Measurements from ENCODE around the gene RABGAP1L. TPM values are rescaled to one million over a fixed set of nuclear protein-coding genes. Genes with fewer than 3 reads are reported as not detected.
A peak's percentile ranks its signal among the peaks of the same experiment; 100 is the strongest.

The RABGAP1L gene
- total and polyA plus RNA-seq, 4 donors = 4.8 to 53.5 (median 18.8) TPM

DNA sequence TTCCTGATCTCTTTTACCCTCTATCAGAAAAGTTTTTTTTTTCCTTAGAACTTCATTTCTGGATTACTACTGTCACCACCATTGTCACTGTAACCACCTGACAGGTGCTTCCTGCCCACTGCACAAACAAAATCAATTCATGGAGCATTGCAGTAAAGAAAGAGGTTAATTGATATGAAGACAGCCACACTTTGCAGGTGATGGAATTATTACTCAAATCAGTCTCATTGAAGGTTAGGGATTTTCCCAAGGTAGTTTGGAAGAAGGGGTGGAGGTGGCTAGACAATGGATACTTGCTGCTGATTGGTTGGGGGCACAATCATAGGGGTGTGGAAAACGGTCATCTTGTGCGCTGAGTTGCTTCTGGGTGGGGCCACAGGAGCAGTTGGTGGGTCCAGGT is 609.6 kb downstream of the RABGAP1L start:
- TF ChIP-seq FOXA1 (IDR thresholded peaks at IDR 0.05) = no peak
- TF ChIP-seq, protein P1, sequence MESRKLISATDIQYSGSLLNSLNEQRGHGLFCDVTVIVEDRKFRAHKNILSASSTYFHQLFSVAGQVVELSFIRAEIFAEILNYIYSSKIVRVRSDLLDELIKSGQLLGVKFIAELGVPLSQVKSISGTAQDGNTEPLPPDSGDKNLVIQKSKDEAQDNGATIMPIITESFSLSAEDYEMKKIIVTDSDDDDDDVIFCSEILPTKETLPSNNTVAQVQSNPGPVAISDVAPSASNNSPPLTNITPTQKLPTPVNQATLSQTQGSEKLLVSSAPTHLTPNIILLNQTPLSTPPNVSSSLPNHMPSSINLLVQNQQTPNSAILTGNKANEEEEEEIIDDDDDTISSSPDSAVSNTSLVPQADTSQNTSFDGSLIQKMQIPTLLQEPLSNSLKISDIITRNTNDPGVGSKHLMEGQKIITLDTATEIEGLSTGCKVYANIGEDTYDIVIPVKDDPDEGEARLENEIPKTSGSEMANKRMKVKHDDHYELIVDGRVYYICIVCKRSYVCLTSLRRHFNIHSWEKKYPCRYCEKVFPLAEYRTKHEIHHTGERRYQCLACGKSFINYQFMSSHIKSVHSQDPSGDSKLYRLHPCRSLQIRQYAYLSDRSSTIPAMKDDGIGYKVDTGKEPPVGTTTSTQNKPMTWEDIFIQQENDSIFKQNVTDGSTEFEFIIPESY (IDR thresholded peaks at IDR 0.05) = no peak
- no peak for DNase-seq (ENCODE audit: low spot score)
- 83% methylated on average over 2 of the region's 2 CpGs for WGBS
- no peaks in the 10 kb centered on the region for H3K27me3 ChIP-seq (ENCODE audit: control insufficient read depth in 4 of 4, insufficient read depth in 4 of 4, low read length in 3 of 4)
- H3K4me1 ChIP-seq (ENCODE audit: control insufficient read depth in 4 of 4, insufficient read depth in 4 of 4, low read length in 3 of 4) = peaks cover 4 to 30% (median 14%) of the 10 kb centered on the region in 4 donors
- no peaks in the 10 kb centered on the region for H3K36me3 ChIP-seq (ENCODE audit: control insufficient read depth in 4 of 4, insufficient read depth in 3 of 4, low read depth in 1 of 4, low read length in 3 of 4)
- no peak overlapping the region for H3K27ac ChIP-seq (ENCODE audit: low read depth in 1 of 2, low read length in 2 of 2)
- H3K9ac ChIP-seq (ENCODE audit: low read depth in 1 of 2, low read length in 2 of 2) = no peak overlapping the region
- H3K4me3 ChIP-seq (ENCODE audit: low read depth in 1 of 3, low read length in 3 of 3) = no peak overlapping the region
- H3K9me3 ChIP-seq (ENCODE audit: control insufficient read depth in 4 of 4, low read length in 3 of 4) = no peaks in the 10 kb centered on the region

DNA sequence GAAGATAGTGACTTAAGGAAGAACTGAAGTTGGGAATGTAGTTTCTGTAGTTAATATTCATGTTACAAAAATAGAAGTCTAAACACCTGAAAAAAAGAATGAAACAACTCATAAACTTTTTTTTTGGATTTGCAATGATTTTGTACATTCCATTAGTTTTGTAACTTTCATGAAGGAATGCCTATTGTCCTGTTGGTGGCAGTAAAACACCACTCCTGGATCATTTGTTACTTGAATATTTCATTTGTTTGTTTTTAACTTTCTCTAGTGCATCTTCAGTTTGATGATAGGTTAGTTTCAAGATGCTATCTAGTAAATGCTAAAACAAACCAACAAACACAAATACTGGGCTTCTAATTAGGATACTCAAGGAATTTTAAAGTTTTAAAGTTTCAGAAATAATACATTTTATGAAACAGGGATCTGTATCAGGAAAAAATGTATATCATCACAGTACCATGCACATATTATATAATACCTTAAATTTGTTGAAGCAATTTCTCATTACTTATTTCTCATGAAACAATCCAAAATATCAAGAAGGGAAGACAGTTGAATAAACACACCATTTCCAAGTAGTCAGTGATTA is 610.7 kb downstream of the RABGAP1L start:
- H3K9me3 ChIP-seq (ENCODE audit: control insufficient read depth in 4 of 4, low read length in 3 of 4) = no peaks in the 10 kb centered on the region
- peaks cover 4 to 30% (median 14%) of the 10 kb centered on the region in 4 donors for H3K4me1 ChIP-seq (ENCODE audit: control insufficient read depth in 4 of 4, insufficient read depth in 4 of 4, low read length in 3 of 4)
- no peak for DNase-seq (ENCODE audit: low spot score)
- no peak overlapping the region for H3K27ac ChIP-seq (ENCODE audit: low read depth in 1 of 2, low read length in 2 of 2)
- no peak for TF ChIP-seq FOXA2 (IDR thresholded peaks at IDR 0.05)
- TF ChIP-seq, protein P2, sequence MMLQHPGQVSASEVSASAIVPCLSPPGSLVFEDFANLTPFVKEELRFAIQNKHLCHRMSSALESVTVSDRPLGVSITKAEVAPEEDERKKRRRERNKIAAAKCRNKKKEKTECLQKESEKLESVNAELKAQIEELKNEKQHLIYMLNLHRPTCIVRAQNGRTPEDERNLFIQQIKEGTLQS (IDR thresholded peaks at IDR 0.05) = no peak
- no peak for TF ChIP-seq FOXA1 (IDR thresholded peaks at IDR 0.05)
- no peak for TF ChIP-seq NR2F2 (IDR thresholded peaks at IDR 0.05)
- TF ChIP-seq RXRA (IDR thresholded peaks at IDR 0.05) = no peak
- TF ChIP-seq, protein P3, sequence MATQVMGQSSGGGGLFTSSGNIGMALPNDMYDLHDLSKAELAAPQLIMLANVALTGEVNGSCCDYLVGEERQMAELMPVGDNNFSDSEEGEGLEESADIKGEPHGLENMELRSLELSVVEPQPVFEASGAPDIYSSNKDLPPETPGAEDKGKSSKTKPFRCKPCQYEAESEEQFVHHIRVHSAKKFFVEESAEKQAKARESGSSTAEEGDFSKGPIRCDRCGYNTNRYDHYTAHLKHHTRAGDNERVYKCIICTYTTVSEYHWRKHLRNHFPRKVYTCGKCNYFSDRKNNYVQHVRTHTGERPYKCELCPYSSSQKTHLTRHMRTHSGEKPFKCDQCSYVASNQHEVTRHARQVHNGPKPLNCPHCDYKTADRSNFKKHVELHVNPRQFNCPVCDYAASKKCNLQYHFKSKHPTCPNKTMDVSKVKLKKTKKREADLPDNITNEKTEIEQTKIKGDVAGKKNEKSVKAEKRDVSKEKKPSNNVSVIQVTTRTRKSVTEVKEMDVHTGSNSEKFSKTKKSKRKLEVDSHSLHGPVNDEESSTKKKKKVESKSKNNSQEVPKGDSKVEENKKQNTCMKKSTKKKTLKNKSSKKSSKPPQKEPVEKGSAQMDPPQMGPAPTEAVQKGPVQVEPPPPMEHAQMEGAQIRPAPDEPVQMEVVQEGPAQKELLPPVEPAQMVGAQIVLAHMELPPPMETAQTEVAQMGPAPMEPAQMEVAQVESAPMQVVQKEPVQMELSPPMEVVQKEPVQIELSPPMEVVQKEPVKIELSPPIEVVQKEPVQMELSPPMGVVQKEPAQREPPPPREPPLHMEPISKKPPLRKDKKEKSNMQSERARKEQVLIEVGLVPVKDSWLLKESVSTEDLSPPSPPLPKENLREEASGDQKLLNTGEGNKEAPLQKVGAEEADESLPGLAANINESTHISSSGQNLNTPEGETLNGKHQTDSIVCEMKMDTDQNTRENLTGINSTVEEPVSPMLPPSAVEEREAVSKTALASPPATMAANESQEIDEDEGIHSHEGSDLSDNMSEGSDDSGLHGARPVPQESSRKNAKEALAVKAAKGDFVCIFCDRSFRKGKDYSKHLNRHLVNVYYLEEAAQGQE (IDR thresholded peaks at IDR 0.05) = no peak
- TF ChIP-seq, protein P4, sequence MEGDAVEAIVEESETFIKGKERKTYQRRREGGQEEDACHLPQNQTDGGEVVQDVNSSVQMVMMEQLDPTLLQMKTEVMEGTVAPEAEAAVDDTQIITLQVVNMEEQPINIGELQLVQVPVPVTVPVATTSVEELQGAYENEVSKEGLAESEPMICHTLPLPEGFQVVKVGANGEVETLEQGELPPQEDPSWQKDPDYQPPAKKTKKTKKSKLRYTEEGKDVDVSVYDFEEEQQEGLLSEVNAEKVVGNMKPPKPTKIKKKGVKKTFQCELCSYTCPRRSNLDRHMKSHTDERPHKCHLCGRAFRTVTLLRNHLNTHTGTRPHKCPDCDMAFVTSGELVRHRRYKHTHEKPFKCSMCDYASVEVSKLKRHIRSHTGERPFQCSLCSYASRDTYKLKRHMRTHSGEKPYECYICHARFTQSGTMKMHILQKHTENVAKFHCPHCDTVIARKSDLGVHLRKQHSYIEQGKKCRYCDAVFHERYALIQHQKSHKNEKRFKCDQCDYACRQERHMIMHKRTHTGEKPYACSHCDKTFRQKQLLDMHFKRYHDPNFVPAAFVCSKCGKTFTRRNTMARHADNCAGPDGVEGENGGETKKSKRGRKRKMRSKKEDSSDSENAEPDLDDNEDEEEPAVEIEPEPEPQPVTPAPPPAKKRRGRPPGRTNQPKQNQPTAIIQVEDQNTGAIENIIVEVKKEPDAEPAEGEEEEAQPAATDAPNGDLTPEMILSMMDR (IDR thresholded peaks at IDR 0.05; ENCODE audit: low read depth, low read length, missing input control) = peak; percentile 83
- peak; percentile 93 for TF ChIP-seq RAD21 (IDR thresholded peaks at IDR 0.05)
- no peak for TF ChIP-seq HNF4A (conservative IDR thresholded peaks at IDR 0.05)
- no peak overlapping the region for H3K9ac ChIP-seq (ENCODE audit: low read depth in 1 of 2, low read length in 2 of 2)
- no peaks in the 10 kb centered on the region for H3K36me3 ChIP-seq (ENCODE audit: control insufficient read depth in 4 of 4, insufficient read depth in 3 of 4, low read depth in 1 of 4, low read length in 3 of 4)
- no peak overlapping the region for H3K4me3 ChIP-seq (ENCODE audit: low read depth in 1 of 3, low read length in 3 of 3)
- H3K27me3 ChIP-seq (ENCODE audit: control insufficient read depth in 4 of 4, insufficient read depth in 4 of 4, low read length in 3 of 4) = no peaks in the 10 kb centered on the region

Measured in liver (tissue), 9 donors.